OCI-LY3 (cell line): Measurements from ENCODE around the gene CPB1.

Experiments
- EZH2phosphoT487 ChIP-seq: fragments of 200-600 bp; shearing (Covaris generic); IDR thresholded peaks from 2 replicates; pipeline ENCODE4 v1.6.1; 2018; ENCODE audit warnings: antibody characterized with exemption, mixed run types, low read depth
- TF ChIP-seq, protein P1 (sequence below): fragments of 200-600, 300-600 bp; sonication (generic); IDR thresholded peaks from 2 replicates; pipeline ENCODE4 v1.5.1; 2014; ENCODE audit warnings: antibody characterized with exemption, low read length, low read depth

DNA sequence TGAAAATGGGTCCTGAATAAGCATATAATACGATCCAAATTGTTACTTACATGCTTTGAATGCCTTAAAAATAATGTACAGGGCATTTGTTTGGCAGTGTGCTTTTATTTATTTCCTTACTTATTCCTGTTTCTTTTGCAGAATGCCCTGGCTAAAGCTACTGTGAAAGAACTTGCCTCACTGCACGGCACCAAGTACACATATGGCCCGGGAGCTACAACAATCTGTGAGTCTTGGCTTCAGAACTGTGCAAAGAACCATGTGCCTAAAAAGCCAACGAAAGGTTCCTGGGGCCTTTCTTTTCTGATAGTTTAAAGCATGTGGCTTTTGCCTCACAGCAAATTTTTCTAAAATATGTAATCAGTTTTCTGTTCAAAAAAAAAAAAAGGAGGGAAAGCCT is 29.7 kb downstream of the CPB1 start:
- TF ChIP-seq, protein P1, sequence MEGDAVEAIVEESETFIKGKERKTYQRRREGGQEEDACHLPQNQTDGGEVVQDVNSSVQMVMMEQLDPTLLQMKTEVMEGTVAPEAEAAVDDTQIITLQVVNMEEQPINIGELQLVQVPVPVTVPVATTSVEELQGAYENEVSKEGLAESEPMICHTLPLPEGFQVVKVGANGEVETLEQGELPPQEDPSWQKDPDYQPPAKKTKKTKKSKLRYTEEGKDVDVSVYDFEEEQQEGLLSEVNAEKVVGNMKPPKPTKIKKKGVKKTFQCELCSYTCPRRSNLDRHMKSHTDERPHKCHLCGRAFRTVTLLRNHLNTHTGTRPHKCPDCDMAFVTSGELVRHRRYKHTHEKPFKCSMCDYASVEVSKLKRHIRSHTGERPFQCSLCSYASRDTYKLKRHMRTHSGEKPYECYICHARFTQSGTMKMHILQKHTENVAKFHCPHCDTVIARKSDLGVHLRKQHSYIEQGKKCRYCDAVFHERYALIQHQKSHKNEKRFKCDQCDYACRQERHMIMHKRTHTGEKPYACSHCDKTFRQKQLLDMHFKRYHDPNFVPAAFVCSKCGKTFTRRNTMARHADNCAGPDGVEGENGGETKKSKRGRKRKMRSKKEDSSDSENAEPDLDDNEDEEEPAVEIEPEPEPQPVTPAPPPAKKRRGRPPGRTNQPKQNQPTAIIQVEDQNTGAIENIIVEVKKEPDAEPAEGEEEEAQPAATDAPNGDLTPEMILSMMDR: no peak
- no peak for TF ChIP-seq EZH2phosphoT487
